Measurements from ENCODE around the gene SLC26A11.
A peak's percentile ranks its signal among the peaks of the same experiment; 100 is the strongest.

Gene SLC26A11

GRCh38 chr17:80187515-80187941 lies 32.7 kb upstream of the SLC26A11 start:
- TF ChIP-seq CTCF (conservative IDR thresholded peaks at IDR 0.05) = no peak
- H3K27ac ChIP-seq = no peak overlapping the region; the same call in 1 of the 2 replicates

- TF ChIP-seq CTCF (conservative IDR thresholded peaks at IDR 0.05) = no peak
Measured at GRCh38 chr17:80189611-80190010, 30.6 kb upstream of the SLC26A11 start.

GRCh38 chr17:80190716-80191115 lies 29.5 kb upstream of the SLC26A11 start:
- no peak for TF ChIP-seq CTCF (conservative IDR thresholded peaks at IDR 0.05)
- H3K27ac ChIP-seq = peak overlapping the region; percentile 83

More at GRCh38 chr17:80189611-80190010, 30.6 kb upstream of the SLC26A11 start:
- no peak overlapping the region for H3K27ac ChIP-seq

- H3K27ac ChIP-seq = peak overlapping the region; percentile 83
- TF ChIP-seq CTCF (conservative IDR thresholded peaks at IDR 0.05) = 0 out of 2 replicates have a peak, but pooled peaks have one; percentile 7
Measured at GRCh38 chr17:80191192-80191591, 29.0 kb upstream of the SLC26A11 start.

GRCh38 chr17:80191865-80192661 lies 28.2 kb upstream of the SLC26A11 start:
- H3K27ac ChIP-seq = peak overlapping the region; percentile 83

GRCh38 chr17:80195141-80195540 lies 25.1 kb upstream of the SLC26A11 start:
- TF ChIP-seq CTCF (conservative IDR thresholded peaks at IDR 0.05) = no peak

More at GRCh38 chr17:80191865-80192661, 28.2 kb upstream of the SLC26A11 start:
- no peak for TF ChIP-seq CTCF (conservative IDR thresholded peaks at IDR 0.05)

GRCh38 chr17:80195671-80196529 lies 24.3 kb upstream of the SLC26A11 start:
- TF ChIP-seq CTCF (conservative IDR thresholded peaks at IDR 0.05) = peak; percentile 82

More at GRCh38 chr17:80195141-80195540, 25.1 kb upstream of the SLC26A11 start:
- H3K27ac ChIP-seq = no peak overlapping the region

More at GRCh38 chr17:80195671-80196529, 24.3 kb upstream of the SLC26A11 start:
- no peak overlapping the region for H3K27ac ChIP-seq
